Measurements from ENCODE around the gene DHRSX. TPM values are rescaled to one million over a fixed set of nuclear protein-coding genes. Genes with fewer than 3 reads are reported as not detected.

Gene DHRSX
- total and polyA plus RNA-seq, 12 donors = 6.4 to 68.6 (median 27.7) TPM

GRCh38 chrX:2502668-2503519 lies 2.1 kb upstream of the DHRSX start:
- H3K36me3 ChIP-seq (replicated peaks in 1 of 2) = no peaks in the 10 kb centered on the region
- WGBS, 4 donors = 52 to 58% (median 56%) methylated on average over 18 to 19 of the region's 19 CpGs
- intact Hi-C loops (cut with DNase I) = no loop called here
- no peaks in the 10 kb centered on the region for H3K9me3 ChIP-seq (replicated peaks in 1 of 3)
- peak overlapping the region in 1 of 5 donors; percentile 69 for H3K27ac ChIP-seq
- TF ChIP-seq CTCF (IDR thresholded peaks at IDR 0.05) = no peak
- TF ChIP-seq POLR2A (IDR thresholded peaks at IDR 0.05) = no peak
- H3K4me1 ChIP-seq (replicated peaks in 1 of 2) = peaks cover 20% of the 10 kb centered on the region in 2 donors
- DNase-seq = peak in 2 of 7 donors; percentile 39 to 64
- no peak overlapping the region for H3K4me3 ChIP-seq
- no peaks in the 10 kb centered on the region for H3K27me3 ChIP-seq

DNA sequence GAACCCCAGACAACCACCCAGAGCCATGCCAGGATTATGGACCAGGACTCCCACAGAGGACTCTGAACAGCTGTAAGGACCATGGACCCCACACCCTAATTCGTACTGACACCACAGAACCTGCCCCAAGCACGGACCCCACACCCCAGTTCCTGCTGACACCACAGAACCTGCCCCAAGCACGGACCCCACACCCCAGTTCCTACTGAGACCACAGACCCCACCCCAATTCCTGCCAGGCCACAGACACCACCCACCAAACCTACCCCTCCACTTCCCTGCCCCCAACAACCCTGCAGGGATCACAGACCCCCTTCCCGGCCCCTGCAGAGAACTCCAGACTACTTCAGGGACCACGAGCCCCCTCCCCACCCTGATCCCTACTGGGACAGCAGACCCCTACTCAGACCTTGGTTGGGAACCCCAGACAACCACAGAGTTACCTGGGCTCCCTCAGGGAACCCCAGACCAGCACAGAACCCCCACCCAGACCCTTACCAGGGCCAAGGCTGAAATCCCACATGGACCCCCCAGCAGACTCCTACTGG lies 1.4 kb upstream of the DHRSX start:
- DNase-seq = no peak
- Histone ChIP-seq H3K4me3 (no peak overlapping the region), H3K4me1 (replicated peaks in 1 of 2) (peaks cover 23 to 27% of the 10 kb centered on the region in 2 donors), H3K9me3 (replicated peaks in 1 of 3) (no peaks in the 10 kb centered on the region), H3K27ac (peak overlapping the region in 1 of 5 donors; percentile 69), H3K36me3 (replicated peaks in 1 of 2) (no peaks in the 10 kb centered on the region), H3K27me3 (no peaks in the 10 kb centered on the region)
- TF ChIP-seq CTCF (IDR thresholded peaks at IDR 0.05) (no peak), POLR2A (IDR thresholded peaks at IDR 0.05) (no peak)
- intact Hi-C loops (cut with DNase I) = no loop called here
- 91 to 97% (median 93%) methylated on average over 3 to 5 of the region's 5 CpGs for WGBS, 4 donors

DNA sequence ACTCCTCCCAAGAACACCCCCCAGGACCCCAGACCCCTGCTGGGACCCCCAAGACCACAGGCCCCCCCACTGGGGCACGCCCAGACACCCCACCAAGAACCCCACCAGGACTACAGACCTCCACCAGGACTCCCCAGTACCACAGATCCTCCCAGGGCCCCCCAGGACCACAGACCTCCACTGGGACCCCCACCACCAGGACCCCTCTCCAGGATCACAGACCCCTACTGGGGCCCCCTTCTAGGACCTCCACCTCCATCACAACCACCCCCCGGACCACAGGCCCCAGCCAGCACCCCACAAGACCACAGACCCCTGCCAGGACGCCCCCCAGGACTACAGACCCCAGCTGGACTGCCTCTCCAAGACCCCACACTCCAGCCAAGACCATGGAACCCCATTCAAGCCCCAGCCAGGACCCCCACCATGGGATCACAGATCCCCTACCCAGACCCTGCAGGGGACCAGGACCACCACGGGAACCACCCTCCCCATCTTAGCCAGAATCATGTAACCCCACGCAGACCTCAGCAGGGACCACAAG lies 855 bp upstream of the DHRSX start:
- Histone ChIP-seq H3K4me1 (replicated peaks in 1 of 2) (peaks cover 23 to 33% of the 10 kb centered on the region in 2 donors), H3K9me3 (replicated peaks in 1 of 3) (no peaks in the 10 kb centered on the region), H3K27me3 (no peaks in the 10 kb centered on the region), H3K4me3 (no peak overlapping the region), H3K36me3 (replicated peaks in 1 of 2) (no peaks in the 10 kb centered on the region), H3K27ac (no peak overlapping the region)
- no peak for DNase-seq
- intact Hi-C loops (cut with DNase I) = no loop called here
- 88 to 96% (median 94%) methylated on average over 3 to 5 of the region's 5 CpGs for WGBS, 4 donors
- no peak for TF ChIP-seq CTCF (IDR thresholded peaks at IDR 0.05)
- no peak for TF ChIP-seq POLR2A (IDR thresholded peaks at IDR 0.05)

GRCh38 chrX:2500091-2500802 lies 529 bp downstream of the DHRSX start:
- peak; percentile 44 to 68 (median 50) for DNase-seq
- intact Hi-C loops (cut with DNase I) = no loop called here
- 0 to 14% (median 1%) methylated on average over 2 to 70 of the region's 70 CpGs for WGBS, 4 donors
- no peaks in the 10 kb centered on the region for H3K27me3 ChIP-seq
- peak overlapping the region; percentile 19 to 99 (median 76) for H3K4me3 ChIP-seq
- H3K27ac ChIP-seq = peak overlapping the region in 4 of 5 donors; percentile 75 to 94 (median 90)
- no peaks in the 10 kb centered on the region for H3K36me3 ChIP-seq (replicated peaks in 1 of 2)
- TF ChIP-seq POLR2A (IDR thresholded peaks at IDR 0.05) (peak in 1 of 2 donors; percentile 35), CTCF (IDR thresholded peaks at IDR 0.05) (no peak)
- H3K9me3 ChIP-seq (replicated peaks in 1 of 3) = no peaks in the 10 kb centered on the region
- peaks cover 23 to 38% of the 10 kb centered on the region in 2 donors for H3K4me1 ChIP-seq (replicated peaks in 1 of 2)

Measured in adrenal gland (tissue), 12 donors.